Measurements from ENCODE around the gene FSTL3.

GRCh38 chr19:643736-644135 lies 32.5 kb upstream of the FSTL3 start:
- no peak for TF ChIP-seq CTCF (IDR thresholded peaks at IDR 0.05 in 4 of 5, conservative IDR thresholded peaks at IDR 0.05 in 1 of 5)
- TF ChIP-seq POLR2A (IDR thresholded peaks at IDR 0.05): no peak
